Stimulated activated CD8-positive, alpha-beta memory T cell treated with anti-CD3 and anti-CD28 coated beads, Interleukin-12 subunit alpha, Interleukin-12 subunit beta, amount 100 ng/mL, for 24 hours (primary cell): Measurements from ENCODE around the gene AFG1L.
"Not testable (repeated sequence)": the region's sequence is repeated elsewhere in the genome, so short reads cannot be mapped to it uniquely, and the experiment has no call there.

Source experiments
- DNase-seq: peaks from one replicate; pipeline ENCODE4 v3.0.0-alpha.2; 2020; ENCODE audit errors: extremely low read depth

Gene AFG1L

DNA sequence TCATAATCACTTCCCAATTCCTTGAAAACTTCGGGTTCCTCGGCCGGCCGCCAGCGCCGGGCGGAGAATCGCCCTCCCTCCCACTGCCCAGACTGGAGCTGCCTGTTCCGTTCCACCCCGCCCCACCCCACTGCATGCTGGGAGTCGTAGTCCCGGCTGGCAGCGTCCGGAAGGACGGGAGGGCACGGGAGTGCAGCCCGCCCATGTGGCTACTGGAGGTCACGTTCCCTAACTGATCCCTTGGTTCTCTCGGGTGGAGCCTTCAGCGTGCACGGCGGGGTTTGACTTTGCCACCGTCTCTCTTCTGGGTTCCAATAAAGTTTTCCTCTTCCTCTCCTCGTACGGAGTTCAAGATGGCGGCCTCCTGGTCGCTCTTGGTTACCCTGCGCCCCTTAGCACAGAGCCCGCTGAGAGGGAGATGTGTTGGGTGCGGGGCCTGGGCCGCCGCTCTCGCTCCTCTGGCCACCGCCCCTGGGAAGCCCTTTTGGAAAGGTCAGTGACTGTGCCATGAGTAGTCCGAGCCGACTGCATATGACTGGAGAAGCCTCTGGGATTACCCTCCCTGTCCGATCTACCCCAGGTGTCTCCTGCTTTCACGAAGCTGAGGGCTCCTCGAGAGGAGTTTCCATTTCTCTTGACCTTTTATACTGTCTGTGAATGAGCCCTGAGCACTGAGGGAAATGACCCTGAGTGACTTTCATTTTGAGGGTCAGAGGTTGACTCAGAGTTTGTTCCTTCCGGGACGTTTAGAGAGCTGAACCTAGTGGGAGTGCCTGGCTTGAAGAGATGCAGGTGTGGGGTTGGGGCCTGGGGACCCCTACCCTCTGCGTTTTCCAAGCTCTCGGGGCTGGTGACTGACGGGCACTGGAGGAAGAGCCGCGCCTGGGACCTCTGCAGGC is at the start of gene AFG1L:
Gene AFG1L, plus strand, starts transcription at position 328 of the 899 bp plus-strand sequence. Its CDS starts 26 bp downstream, at position 354.
- peak; percentile 74 for DNase-seq

DNA sequence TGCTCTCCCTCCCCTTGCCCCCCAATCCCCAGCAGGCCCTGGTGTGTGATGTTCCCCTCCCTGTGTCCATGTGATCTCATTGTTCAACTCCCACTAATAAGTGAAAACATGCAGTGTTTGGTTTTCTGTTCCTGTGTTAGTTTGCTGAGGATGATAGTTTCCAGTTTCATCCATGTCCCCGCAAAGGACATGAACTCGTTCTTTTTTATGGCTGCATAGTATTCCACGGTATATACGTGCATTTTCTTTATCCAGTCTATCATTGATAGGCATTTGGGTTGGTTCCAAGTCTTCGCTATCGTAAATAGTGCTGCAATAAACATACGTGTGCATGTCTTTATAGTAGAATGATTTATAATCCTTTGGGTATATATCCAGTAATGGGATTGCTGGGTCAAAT is 49.8 kb upstream of the AFG1L start:
- DNase-seq = not testable (repeated sequence)

DNA sequence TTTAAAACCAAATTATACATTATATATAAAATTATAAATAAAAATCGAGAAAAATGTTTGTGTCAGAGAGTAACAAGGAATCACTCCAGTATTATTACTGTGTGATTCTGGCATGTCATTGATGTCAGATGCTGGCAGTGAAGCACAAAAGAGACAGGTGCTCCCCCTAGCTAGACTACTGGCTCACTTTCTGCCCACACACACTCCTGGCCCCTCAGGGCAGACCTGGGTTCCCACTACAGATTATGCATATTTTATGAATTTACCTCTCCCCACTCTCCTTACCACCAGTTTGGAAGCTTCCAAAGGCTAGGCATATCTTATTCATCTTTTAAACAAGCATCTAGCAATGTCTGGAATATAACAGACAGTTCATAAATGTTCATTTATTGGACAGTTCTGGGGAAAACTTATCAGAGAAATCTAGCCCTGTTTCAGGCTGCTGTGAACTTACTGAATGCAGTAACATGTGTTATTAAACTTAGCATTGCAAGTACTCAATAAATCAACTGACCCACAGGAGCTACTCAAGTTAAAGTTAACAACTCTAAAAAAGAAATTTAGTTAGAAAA is 46.8 kb upstream of the AFG1L start:
- DNase-seq = no peak

DNA sequence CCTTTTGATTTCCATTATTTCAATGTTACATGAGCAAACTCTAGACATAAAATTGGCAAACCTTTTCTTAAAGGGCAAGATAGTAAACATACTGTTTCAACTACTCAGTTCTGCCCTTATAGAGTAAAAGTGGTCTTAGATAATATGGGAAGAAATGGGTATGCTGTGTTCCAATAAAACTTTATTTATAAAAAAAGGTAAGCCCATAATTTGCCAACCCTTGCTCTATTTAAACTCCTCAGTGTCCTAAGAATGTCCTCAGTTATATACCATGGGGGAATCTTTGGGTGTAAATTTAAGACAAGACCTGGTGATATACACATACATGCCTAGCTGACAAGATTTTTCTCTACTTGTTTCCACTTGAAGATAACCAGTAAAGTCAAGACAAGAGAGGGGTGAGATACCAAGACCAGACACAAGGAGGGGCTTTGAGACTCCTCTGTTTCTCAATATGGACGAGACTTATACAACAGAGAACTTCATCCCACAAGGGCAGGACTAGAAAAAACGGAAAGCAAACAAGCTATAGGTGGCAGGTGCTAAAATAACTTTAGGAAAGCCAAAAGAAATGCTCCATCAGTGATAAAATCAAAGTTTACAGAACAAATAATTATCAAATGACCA is 44.5 kb upstream of the AFG1L start:
- DNase-seq = no peak

DNA sequence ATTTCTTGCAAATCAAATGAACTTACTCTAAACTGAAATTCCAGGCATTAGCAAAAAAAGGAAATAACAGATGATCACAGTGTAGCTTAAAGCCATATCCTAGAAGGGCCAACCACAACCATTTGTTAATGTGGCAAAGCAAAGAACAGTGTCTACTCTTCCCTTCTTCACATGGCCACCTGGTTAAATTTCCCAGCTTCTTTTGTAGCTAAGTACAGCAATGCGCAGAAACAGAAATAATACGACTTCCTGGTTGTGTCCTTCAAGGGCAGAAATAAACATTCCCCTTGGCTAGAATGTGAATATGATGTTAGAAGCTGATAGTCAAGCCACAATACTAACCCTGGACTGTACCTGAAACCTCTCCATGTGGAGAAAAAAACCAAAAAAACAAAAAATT is 43.6 kb upstream of the AFG1L start:
- no peak for DNase-seq

DNA sequence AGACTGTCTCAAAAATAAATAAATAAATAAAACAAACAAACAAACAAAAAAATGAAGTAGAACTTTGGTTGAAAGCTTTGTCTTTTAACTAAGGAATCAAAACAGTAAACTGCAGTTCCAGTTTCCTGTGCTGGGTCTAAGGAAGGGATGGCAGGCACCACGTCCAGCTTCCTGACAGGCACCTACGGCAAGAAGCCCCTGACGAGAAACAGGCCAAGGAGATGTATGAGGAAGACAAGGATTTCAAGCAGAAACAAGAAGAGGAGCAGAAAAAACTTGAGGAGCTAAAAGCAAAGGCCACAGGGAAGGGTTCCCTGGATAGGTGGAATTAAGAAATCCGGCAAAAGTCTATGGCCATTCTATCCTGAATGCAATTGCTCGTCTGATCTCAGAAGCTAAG is 42.8 kb upstream of the AFG1L start:
- DNase-seq = no peak

DNA sequence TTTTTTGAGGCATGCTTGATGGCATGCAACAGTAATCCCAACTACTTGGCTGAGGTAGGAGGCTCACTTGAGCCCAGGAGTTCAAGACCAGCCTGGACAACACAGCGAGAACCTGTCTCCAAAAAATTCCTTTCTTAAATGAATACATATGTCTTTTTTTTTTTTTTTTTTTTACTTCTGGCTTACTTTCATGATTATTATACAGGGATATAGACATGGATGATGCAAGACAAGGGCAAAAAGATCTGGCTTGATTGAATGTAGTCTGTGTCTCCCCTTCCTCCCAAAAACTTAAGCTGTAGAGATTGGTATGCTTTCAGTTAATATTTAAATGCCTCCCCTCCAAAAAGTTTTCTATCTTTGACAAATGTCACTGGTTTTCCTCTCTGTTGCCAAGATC is 41.6 kb upstream of the AFG1L start:
- no peak for DNase-seq

DNA sequence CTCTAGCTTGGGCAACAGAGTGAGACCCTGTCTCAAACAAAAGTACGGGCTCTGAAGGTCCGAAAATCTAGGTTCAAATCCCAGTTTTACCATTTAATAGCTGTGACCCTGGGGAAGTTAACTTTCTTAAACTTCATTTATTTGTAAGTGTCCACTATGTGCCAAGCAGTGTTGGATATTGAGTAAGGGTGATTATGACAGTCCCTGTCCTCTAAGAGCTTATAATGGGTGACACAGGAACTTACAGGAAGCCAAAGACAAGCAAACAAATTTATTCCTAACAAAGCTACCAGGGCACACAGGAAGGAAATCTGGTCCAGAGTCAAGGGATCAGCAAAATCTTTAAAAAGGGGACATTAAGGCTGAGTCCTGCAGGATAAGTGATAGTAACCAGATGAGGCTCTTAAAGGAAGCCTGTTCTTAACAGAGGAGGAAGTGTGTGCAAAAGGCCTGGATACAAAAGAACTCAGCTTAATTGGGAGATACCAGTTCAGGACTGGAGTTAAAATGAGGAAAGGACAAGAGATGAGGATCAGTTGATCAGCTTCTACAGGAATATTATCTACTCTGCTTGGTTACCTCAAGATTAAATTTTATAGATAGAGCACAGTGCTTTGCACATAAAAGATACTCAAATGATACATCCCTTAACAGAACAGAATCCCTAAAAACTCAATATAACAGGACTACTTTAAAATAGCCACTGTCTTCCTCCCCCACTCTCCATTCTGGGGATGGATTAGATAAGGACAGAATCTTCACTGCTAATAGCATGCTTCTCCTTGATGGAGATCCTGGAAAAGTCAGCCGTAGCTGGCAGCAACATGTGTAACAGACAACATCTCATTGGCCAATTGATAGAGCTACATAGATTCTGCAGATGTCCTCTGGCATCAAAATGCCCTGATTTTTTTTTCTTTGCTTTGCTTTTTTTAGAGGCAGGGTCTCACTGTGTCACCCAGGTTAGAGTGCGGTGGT is 40.1 kb upstream of the AFG1L start:
- DNase-seq = no peak

DNA sequence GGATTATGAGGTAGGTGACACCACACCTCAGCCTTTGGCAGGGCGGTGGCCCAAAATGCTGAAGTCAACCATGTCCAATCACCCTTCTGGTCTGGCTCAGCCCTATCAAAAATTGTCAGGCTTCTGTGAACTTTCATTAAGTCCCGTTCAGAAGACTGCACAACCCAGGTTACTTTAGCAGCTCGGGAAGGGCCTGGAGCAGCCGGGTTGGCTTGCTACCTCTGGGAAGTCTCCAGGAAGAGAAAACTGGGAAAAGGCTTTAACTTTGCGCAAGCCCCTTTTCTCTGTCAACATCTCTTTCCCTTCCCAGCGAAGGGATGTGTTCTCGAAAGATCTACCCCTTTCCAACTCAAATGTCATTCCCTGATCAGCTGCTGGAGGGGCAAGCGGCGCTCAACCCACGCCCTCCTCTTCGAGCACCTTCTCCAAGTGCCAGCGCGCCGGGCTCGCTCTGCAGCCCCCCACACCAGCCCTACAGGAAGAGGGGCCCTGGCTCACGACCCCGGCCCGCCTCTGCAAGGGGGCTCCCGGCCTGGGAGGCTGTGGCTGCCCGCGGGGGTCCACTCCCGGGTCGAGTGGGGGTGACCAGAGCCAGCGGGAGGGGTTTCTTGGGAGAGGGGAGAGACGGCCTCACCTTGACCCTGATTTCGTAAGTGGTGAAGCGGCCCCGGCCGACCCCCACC is 34.6 kb upstream of the AFG1L start:
- DNase-seq = no peak

DNA sequence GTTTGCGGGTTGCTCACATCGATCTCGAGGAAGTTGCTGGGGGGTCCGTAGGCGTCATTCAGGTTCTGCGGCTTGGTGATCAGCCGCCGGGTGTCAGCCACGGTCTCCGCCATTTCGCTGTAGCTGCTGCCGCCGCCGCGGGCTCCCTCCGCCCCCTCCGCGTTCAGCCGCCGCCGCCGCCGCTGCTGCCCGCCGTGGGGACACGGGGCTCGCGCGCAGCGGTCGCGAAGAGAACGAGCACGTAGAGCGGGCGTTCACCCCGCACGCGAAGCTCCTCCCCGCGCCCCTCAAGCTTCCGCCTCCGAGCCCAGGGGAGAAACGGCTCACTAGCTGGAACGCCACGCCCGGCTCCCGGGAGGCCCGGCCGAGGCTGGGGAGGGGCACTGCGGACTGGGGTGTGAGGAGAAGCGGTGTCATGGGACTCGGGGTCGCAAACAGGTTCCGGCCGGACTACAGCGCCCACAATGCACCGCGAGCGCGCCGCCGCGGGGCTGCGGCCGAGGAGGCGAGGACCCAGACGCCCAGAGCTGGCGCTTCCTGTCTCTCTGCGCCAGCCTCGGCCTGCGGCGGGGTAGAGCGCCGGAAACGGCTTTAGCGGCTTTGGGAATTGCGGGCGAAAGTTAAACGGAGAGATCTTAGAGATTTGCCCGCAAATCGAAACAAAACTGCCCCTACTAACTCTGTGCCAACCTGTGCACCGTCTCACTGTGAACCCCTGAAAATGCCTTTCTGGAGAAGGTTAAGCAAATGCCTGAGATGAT is 33.9 kb upstream of the AFG1L start, which contains the start of gene SNX3:
Gene SNX3, minus strand, starts transcription at position 232 of the 761 bp plus-strand sequence. Its CDS starts 119 bp downstream, at position 113.
- DNase-seq = peak; percentile 76

DNA sequence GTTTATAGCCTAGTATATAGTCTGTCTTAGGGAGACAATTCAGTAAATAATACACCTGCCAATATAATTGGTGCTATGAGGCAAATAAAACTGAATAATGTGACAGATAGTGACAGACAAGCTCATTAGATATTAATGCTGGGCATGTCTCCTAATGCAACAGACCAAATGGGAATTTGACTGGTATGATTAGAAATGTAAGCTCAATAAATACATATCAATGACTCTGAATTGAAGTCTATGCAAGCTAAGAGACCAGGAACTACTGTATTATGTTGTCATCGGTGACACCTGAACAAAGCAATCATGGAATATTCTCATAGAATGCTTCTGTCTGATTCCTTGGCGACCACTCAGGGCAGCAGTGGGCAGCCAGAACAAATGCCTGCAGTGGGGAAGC is 31.5 kb upstream of the AFG1L start:
- DNase-seq = no peak

DNA sequence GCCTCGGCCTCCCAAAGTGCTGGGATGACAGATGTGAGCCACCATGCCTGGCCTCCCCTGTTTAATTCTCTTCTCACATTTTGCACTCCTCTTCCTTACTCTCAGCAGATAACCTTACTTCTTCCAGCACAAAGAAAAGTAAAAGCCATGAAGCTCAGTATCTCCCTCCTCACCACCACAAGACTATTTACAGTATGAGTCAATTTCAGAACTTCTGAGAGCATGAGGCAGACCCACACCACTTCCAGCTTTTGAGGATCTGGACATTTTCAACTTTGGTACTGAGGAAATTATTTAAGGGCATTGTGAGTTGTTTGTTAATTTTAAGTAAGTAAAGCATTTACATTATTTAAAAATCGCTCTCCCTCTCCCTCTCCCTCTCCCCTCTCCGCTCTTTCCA is 26.0 kb upstream of the AFG1L start:
- no peak for DNase-seq

DNA sequence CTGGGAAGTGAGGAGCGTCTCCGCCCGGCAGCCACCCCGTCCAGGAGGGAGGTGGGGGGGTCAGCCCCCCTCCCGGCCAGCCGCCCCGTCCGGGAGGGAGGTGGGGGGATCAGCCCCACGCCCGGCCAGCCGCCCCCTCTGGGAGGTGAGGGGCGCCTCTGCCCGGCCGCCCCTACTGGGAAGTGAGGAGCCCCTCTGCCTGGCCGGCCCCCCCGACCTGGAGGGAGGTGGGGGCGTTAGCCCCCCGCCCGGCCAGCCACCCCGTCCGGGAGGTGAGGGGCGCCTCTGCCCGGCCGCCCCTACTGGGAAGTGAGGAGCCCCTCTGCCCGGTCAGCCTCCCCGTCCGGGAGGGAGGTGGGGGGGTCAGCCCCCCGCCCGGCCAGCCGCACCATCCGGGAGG is 24.9 kb upstream of the AFG1L start:
- DNase-seq = not testable (repeated sequence)

DNA sequence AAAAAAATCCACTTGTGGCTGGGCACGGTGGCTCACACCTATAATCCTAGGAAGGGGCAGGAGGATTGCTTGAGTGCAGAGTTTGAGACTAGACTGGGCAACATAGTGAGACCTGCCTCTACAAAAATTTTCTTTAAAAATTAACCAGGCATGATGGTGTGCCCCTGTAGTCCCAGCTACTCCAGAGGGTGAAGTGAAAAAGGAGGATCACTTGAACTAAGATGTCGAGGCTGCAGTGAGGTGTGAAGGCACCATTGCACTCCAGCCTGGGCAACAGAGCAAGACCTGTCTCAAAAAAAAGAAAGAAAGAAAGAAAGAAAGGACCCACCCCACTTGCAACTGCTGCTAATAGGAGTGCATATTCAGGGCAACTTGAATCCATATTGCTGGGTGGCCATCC is 20.3 kb upstream of the AFG1L start:
- DNase-seq = no peak

DNA sequence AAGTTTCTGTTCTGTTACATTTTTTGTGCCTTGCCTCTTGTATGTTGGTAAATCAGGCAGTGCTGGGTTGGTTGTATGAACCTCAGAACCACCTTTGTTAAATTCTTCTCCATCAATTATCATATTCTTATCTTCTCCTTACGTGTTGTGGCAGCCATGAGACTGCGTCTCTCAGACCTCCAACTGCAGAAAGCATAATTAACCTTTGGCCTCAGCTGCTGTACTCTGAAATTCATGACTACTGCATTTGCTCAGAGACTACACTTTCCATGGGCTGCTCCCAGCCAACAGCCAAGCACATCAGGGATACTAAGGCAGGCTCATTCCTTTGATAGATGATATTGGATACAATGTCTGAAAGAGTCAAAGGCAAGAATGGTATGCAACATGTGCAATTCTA is 18.9 kb upstream of the AFG1L start:
- no peak for DNase-seq

DNA sequence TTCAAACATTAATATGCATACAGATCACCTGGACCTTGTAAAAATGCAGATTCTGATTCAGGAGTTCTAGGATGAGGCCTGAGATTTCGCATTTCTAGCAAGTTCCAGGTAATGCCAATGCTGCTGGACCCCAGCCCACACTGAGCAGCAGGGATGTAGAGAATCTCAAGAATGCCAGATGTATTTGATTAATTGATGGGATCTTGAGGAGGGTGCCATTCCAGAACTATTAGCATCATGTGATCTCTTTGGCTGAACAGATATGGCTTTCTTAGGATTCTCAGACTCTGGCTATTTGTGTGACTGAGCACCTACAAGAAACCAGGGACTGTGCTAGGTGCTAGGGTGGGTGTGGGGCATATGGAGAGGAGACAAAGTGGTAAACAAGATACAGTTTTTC is 17.6 kb upstream of the AFG1L start:
- no peak for DNase-seq

DNA sequence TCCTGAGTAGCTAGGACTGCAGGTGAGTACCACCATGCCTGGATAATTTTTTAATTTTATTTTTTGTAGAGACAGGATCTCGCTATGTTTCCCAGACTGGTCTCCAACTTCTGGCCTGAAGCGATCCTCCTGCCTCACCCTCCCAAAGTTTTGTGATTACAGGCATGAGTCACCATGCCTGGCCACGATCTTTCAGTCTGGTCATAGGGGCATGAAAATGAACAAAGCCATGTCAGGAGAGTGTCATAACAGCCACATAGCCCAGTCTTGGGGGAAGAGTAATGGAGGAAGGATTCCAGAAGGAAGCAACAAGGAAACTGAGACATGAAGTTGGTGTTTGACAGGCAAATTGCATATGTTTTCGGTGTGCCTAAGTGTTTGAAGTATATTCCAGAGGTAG is 17.0 kb upstream of the AFG1L start:
- DNase-seq = no peak

DNA sequence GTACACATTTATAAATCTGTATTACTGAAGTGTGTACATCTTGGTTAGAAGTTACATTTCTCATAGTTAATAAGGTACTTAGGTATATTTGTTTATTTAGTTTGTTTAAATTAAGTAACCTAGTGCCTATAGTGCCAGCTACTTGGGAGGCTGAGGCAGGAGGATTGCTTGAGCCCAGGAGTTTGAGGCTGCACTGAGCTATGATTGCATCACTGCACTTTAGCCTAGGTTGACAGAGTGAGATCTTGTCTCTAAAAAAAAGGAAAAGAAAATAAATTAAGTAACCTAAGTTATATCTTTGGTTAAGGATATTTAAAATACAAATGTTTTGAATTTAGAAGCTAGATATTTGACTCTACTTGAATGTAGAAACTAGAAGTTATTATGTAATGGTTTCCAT is 9.5 kb upstream of the AFG1L start:
- no peak for DNase-seq

DNA sequence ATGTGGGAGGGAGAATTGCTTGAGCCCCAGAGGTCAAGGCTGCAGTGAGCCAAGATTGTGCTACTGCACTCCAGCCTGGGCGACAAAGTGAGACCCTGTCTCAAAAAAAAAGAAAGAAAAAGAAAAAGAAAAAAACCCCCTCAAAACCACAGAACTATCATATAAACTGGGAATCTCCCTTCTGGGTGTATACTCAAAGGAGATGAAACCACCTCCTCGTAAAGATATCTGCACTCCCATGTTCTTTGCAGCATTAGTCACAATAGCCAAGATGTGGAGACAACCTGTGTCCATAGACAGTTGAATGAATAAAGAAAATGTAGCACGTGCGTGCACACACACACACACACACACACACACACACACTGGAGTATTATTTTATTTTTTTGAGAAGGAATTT is 8.5 kb upstream of the AFG1L start:
- DNase-seq = no peak

DNA sequence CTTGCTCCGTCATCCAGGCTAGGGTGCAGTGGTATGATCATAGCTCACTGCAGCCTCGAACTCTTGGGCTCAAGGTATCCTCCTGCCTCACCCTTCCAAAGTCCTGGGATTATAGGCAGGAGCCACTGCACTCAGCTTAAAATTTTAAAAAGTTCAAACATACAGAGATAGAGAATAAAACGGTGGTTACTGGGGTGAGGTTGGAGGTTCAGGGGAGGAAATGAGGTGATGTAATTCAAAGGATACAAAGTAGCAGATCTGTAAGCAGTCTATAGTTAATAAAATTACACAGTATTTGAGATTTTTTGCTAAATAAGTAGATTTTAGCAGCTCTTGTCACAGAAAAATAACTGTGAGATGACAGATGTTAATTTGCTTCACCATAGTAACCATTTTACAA is 7.5 kb upstream of the AFG1L start:
- no peak for DNase-seq
